Keratinocyte (primary cell): ENCODE data around the gene MAPRE2. TPM values are rescaled to one million over a fixed set of nuclear protein-coding genes. Genes with fewer than 3 reads are reported as not detected.

Experiments
- DNase-seq: peaks from one replicate; pipeline ENCODE4 v3.0.0-alpha.2; 2011; ENCODE audit warnings: low read depth, missing footprints, low spot score
- FAIRE-seq: peaks from 2 replicates; lab custom pipeline; 2011; peaks lifted over from hg19 to GRCh38; lab: Jason Lieb, UNC
- H2AFZ ChIP-seq: 2 replicates; pipeline ENCODE4 v1.6.0; 2012; ENCODE audit warnings: low read length, control low read depth, inconsistent platforms; ENCODE audit not compliant: control insufficient read depth
- H3K27ac ChIP-seq: 2 replicates; pipeline ENCODE4 v1.5.1; 2011; ENCODE audit warnings: low read length; ENCODE audit not compliant: control insufficient read depth, insufficient read depth
- H3K27me3 ChIP-seq: 3 replicates; pipeline ENCODE4 v1.6.0; 2011; ENCODE audit warnings: low read length; ENCODE audit not compliant: control insufficient read depth, insufficient read depth; ENCODE audit errors: extremely low read depth
- H3K36me3 ChIP-seq, 2 experiments: 2 replicates in 1 of 2; 3 replicates in 1 of 2; pipeline ENCODE4 v1.5.1; 2011; ENCODE audit warnings: low read length in 2 of 2, mild to moderate bottlenecking in 1 of 2; ENCODE audit not compliant: control insufficient read depth in 2 of 2, insufficient read depth in 2 of 2; ENCODE audit errors: extremely low read depth in 1 of 2
- H3K4me1 ChIP-seq: 3 replicates; pipeline ENCODE4 v1.5.1; 2011; ENCODE audit warnings: low read length; ENCODE audit not compliant: control insufficient read depth, insufficient read depth; ENCODE audit errors: extremely low read depth
- H3K4me2 ChIP-seq: 3 replicates; pipeline ENCODE4 v1.6.0; 2011; ENCODE audit warnings: low read depth, low read length; ENCODE audit not compliant: control insufficient read depth, insufficient read depth; ENCODE audit errors: extremely low read depth
- H3K4me3 ChIP-seq, 3 experiments: fragments of 200-600 bp in 1 of 3; sonication (generic) in 1 of 3; 2 replicates in 2 of 3; 3 replicates in 1 of 3; pipeline ENCODE4 v1.5.1; 2011 to 2016; ENCODE audit warnings: low read length in 3 of 3, mild to moderate bottlenecking in 3 of 3, control low read depth in 2 of 3, inconsistent platforms in 1 of 3, low read depth in 1 of 3, mixed read lengths in 1 of 3, mixed run types in 1 of 3, moderate library complexity in 1 of 3; ENCODE audit not compliant: control insufficient read depth in 2 of 3, insufficient read depth in 2 of 3; ENCODE audit errors: extremely low read depth in 1 of 3
- H3K79me2 ChIP-seq: 2 replicates; pipeline ENCODE4 v1.6.0; 2012; ENCODE audit warnings: low read length; ENCODE audit not compliant: control insufficient read depth, insufficient read depth
- H3K9ac ChIP-seq: 3 replicates; pipeline ENCODE4 v1.6.0; 2011; ENCODE audit warnings: low read length; ENCODE audit not compliant: control insufficient read depth, insufficient read depth; ENCODE audit errors: extremely low read depth
- H3K9me1 ChIP-seq: 3 replicates; pipeline ENCODE4 v1.6.0; 2011; ENCODE audit warnings: low read length; ENCODE audit not compliant: control insufficient read depth, insufficient read depth; ENCODE audit errors: extremely low read depth
- H3K9me3 ChIP-seq: 2 replicates; pipeline ENCODE4 v1.5.1; 2012; ENCODE audit warnings: low read depth, low read length; ENCODE audit not compliant: control insufficient read depth
- H4K20me1 ChIP-seq: 3 replicates; pipeline ENCODE4 v1.6.0; 2011; ENCODE audit warnings: low read length; ENCODE audit not compliant: control insufficient read depth, insufficient read depth; ENCODE audit errors: extremely low read depth
- EZH2 ChIP-seq: IDR thresholded peaks from one replicate; pipeline ENCODE4 v1.6.1; 2012; ENCODE audit warnings: inconsistent platforms, mild to moderate bottlenecking, low read length, moderate library complexity
- dilution Hi-C: fragments of 300-500 bp; cut with MboI; formaldehyde crosslinking; loops from one replicate; pipeline ENCODE4 v1.7.0; 2020; ENCODE audit warnings: low sequenced_read_pairs; ENCODE audit not compliant: extremely low pct_ligation_motif_present
- polyA plus RNA-seq, 5 experiments: library from polyadenylated mRNA; depleted of rRNA in 3 of 5; stranded (reverse) in 3 of 5; stranded (forward) in 1 of 5; unstranded in 1 of 5; fragments of >200 nt; gene quantifications; 1 replicate in 1 of 5; 2 replicates in 3 of 5; 3 replicates in 1 of 5; pipeline versions ENCODE4 v1.2.1 to v1.2.3, GENCODE V29; 2011 to 2012; ENCODE audit warnings: missing spikeins in 2 of 5, low read depth in 1 of 5, low replicate concordance in 1 of 5
- TF ChIP-seq, protein P1 (sequence below), 3 experiments: IDR thresholded peaks in 1 of 3; conservative IDR thresholded peaks in 1 of 3; optimal IDR thresholded peaks in 1 of 3; 2 replicates in 2 of 3; 3 replicates in 1 of 3; pipeline versions ENCODE3 to v1.5.1; 2011; ENCODE audit warnings: low read length in 3 of 3, mild to moderate bottlenecking in 3 of 3, moderate library complexity in 2 of 3, control low read depth in 1 of 3, inconsistent platforms in 1 of 3; ENCODE audit not compliant: insufficient read depth in 2 of 3; ENCODE audit errors: extremely low read depth in 1 of 3

MAPRE2 gene
- polyA plus RNA-seq, 1 donor (not counting 4 experiments of a cell fraction or from before 2014, with no cell fraction given): 14.2 TPM

GRCh38 chr18:35038029-35038428, 3.2 kb upstream of the MAPRE2 start:
- Histone ChIP-seq H2AFZ (no peak overlapping the region), H3K4me1 (peaks cover 14% of the 10 kb centered on the region), H3K79me2 (no peaks in the 10 kb centered on the region), H3K9me3 (no peaks in the 10 kb centered on the region), H3K27ac (no peak overlapping the region), H3K9me1 (no peaks in the 10 kb centered on the region), H3K36me3 (no peaks in the 10 kb centered on the region), H3K4me2 (no peak overlapping the region), H3K9ac (no peak overlapping the region), H3K4me3 (no peak overlapping the region), H4K20me1 (no peaks in the 10 kb centered on the region), H3K27me3 (no peaks in the 10 kb centered on the region)
- dilution Hi-C loops: no loop called here
- DNase-seq (no peak), FAIRE-seq (no peak)
- no peak for TF ChIP-seq EZH2
- TF ChIP-seq, protein P1, sequence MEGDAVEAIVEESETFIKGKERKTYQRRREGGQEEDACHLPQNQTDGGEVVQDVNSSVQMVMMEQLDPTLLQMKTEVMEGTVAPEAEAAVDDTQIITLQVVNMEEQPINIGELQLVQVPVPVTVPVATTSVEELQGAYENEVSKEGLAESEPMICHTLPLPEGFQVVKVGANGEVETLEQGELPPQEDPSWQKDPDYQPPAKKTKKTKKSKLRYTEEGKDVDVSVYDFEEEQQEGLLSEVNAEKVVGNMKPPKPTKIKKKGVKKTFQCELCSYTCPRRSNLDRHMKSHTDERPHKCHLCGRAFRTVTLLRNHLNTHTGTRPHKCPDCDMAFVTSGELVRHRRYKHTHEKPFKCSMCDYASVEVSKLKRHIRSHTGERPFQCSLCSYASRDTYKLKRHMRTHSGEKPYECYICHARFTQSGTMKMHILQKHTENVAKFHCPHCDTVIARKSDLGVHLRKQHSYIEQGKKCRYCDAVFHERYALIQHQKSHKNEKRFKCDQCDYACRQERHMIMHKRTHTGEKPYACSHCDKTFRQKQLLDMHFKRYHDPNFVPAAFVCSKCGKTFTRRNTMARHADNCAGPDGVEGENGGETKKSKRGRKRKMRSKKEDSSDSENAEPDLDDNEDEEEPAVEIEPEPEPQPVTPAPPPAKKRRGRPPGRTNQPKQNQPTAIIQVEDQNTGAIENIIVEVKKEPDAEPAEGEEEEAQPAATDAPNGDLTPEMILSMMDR (optimal IDR thresholded peaks at IDR 0.05 in 1 of 3, IDR thresholded peaks at IDR 0.05 in 1 of 3, conservative IDR thresholded peaks at IDR 0.05 in 1 of 3; ENCODE audit: extremely low read depth in 1 of 3, insufficient read depth in 2 of 3, low read length in 3 of 3): no peak

DNA sequence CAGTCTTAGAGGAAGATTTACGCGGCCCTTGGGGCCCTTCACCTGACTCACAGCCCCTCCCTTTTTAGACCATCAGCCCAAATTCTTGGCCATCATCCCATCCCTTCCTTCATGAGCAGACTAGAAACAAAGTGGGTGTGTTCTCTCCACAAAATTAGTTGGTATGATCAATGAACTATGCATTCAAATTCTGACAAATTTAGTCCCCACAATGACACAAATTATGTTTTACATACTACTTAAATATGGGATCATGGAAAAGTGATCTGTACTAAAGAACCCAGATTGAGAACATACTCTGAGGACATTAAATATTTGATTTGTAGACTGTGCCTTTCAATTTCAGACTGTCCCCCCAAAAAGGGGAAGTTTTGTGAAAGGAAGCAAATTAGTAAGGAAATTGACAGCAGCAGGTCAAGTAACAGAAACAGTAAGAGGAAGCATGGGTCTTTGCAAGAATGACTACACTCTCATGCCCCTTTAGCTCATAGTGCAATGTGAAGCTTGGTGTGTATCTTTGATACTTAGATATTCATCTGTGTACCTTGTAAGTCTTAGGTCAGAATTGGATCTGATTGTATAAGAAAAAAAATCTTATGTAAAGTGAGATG, 2.2 kb upstream of the MAPRE2 start:
- no peak for DNase-seq
- Histone ChIP-seq H3K27ac (no peak overlapping the region), H3K9ac (no peak overlapping the region), H3K79me2 (no peaks in the 10 kb centered on the region), H3K36me3 (no peaks in the 10 kb centered on the region), H3K9me3 (no peaks in the 10 kb centered on the region), H3K4me3 (no peak overlapping the region), H3K4me2 (no peak overlapping the region), H3K27me3 (no peaks in the 10 kb centered on the region), H3K4me1 (peaks cover 14% of the 10 kb centered on the region), H2AFZ (no peak overlapping the region), H3K9me1 (no peaks in the 10 kb centered on the region), H4K20me1 (no peaks in the 10 kb centered on the region)
- FAIRE-seq: no peak
- TF ChIP-seq EZH2: no peak
- TF ChIP-seq, protein P1 (optimal IDR thresholded peaks at IDR 0.05 in 1 of 3, IDR thresholded peaks at IDR 0.05 in 1 of 3, conservative IDR thresholded peaks at IDR 0.05 in 1 of 3; ENCODE audit: extremely low read depth in 1 of 3, insufficient read depth in 2 of 3, low read length in 3 of 3): no peak
- dilution Hi-C loops: no loop called here
